Ecto neural progenitor cell (in vitro differentiated cells): ENCODE measurements around the gene FOXO3.

Experiments
- DNase-seq: peaks from one replicate; pipeline ENCODE4 v3.0.0-alpha.2; 2018; ENCODE audit warnings: low spot score

FOXO3 gene

DNA sequence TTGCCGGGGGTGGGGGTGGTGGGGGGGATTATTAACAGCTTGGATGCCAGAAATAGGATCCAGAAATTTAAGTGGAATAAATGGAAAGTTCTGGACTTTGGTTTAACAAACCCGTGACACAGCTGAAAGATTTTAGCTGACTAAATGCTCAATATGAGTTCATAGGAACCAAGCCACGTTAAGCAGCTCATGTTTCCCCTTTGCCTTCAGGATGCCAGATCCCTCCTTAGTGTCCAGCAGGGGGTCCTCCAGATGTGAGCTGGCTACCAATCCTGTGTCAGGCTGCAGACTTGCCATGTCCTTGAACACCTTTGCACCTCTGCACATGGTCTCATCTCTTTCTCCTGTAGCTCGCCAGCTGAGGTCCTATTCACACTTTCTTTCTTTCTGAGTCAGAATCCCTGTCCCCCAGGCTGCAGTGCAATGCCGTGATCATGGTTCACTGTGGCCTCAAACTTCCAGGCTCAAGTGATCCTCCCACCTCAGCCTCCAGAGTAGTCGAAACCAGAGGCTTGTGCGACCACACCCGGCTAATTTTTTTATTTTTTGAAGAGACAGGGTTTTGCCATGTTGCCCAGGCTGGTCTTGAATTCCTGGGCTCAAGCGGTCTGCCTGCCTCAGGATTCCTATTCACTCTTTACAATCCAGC, 154.2 kb downstream of the FOXO3 start:
- DNase-seq: no peak

DNA sequence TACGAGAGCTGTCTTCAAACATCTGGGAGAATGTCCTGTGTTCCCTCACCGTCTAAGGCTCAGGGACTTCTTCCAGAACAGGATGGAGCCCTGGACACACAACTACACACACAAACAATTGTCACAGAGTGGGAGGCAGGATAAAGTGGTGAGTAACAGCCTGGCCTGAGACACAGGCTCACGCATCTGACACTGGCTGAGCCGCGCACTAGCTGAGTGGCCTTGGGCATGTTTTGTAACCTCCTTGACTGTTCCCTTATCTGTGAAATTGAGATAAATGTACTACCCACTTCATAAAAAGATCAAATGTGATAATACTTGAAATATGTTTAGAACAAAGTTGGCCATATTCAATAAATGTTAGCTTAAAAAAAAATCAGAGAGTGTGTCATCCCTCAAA, 155.1 kb downstream of the FOXO3 start:
- no peak for DNase-seq

DNA sequence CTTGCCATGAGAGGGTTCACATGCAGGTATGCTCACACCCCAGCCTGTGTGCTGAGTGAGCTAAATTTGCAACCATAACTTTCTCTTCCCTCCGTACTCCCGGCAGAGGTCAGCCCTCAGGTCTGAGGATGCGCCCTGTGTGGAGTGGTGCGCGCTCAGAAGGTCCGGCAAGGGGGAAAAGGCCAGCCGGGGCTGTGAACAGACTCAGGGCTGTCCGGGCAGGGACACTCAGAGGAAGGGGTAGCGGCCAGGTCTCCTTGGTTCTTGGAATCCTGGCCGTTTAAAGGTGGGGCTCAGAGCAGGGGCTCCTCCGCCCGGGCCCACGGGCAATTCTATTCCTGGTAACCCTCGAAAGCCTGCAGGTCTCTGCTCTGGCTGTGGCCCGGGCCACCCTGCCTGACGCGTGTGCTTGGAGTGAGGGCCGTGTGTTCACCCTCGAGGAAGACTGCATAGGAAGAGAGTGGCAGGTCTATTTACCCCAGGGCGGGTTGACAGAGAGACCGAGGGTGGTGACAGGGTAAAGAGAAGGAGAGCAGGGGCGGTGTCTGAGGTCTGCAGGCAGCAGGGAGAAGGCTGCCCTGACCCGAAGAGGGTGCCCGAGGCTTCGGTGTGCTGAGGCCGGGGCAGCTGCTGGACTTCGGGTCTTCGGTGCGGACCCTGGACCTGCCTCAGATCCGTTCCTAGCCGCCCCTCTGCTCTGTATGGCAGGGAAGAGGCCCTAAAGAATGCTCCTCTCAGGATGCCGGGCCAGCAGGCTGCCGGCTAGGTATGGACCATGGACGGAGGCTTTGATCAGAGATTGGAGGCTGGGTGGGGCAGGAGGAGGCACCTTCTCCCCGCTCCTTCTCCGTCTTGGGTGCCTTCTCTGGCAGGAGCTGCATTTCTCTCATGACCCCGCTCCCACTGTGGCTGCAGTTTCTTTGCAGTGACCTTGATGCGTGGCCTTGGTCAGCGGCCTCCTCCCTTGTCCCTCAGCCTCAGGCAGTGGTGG, 156.4 kb downstream of the FOXO3 start:
- no peak for DNase-seq

DNA sequence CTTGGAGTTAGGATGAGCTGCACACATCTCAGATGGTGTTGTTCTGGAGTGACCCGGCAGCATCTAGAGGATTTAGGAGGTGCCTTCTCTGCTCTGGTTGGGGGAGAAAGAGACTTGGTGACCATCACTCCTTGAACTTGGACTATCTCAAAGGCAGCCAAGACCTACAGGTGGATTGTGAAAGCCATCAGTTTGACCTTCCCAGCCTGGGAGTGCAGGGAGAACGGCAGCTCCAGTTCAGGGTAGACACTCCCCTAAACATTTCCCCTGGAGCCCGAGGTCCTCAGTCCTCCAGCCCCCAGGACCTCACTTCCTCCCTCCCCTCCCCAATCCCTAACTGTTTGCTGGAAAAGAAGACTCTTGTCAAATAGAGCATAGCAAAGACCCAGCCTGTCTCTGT, 158.8 kb downstream of the FOXO3 start:
- no peak for DNase-seq

DNA sequence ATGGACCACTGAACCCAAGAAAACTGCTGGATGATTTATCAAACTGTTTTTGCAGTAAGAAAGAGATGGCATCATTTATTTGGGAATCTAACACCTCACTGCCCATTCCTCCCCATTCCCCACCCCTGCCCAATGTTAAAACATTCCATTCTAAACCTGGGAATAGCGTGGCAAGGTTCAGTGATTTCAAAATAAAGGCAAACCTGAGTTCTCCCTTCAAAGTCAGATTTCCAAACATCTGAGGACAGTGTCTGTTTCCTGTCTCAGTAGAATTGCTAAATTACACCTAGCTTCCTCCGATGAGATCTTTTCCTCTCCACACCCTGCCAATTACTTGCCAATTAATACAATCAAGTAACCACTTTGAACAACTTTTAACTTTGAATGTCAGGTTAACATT, 160.1 kb downstream of the FOXO3 start:
- DNase-seq: no peak

DNA sequence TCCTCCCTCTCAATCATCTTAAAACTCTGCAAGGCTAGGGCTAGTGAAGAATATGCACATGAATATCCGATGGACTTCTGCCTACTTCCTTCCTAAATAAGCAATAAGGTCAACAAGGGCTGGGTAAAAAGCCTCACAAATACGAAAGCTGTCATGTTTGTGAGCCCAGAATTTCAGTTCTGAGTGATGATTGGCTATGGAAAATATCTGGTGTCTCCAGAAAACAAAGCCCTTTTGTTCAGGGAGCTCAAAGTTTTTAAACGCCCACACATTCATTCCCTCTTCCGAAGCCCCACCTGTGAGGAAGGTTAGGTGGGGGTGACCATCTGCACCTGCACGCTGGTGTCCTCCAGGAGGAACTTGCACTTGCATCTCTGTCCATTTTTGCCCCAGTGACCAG, 160.6 kb downstream of the FOXO3 start:
- DNase-seq: no peak

DNA sequence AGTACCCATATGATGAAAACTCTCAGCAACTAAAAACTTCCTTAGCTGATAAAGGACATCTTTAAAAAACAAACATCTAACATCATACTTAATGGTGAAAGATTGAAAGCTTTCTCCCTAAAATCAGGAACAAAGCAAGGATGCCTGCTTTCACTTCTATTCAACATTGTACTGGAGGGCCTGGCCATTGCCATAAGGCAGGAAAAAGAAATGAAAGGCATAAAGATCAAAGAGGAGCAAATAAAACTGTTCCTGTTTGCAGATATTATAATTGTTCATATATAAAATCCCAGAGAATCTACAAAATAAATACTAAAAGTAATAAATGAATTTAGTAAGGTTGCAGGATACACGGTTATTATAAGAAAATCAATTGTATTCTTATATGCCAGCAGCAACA, 162.9 kb downstream of the FOXO3 start:
- DNase-seq: no peak

DNA sequence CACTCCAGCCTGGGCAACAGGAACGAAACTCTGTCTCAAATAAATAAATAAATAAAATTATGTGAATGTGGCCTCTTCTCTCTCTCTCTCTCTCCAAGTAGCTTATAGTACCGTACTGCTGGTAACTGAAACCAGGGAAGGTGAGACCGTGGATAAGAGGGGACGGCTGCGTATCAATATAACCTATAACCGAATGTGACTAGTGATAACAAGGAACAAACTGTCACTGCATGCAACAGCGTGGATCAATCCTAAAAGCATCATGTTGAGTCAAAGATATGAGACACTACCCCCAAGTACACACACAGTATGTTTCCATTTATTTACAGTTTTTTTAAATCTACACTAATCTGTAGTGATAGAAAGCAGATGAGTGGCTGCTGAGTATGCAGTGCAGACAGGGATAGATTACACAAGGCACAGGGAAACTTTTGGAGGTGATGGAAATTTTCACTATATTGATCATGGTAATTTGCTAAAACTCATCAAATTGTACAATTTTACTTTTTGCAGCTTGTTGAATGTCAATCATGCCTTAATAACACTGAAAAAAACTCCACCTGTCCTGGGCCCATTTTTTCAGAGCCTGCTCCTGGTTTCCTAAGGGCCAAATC, 166.1 kb downstream of the FOXO3 start:
- no peak for DNase-seq

DNA sequence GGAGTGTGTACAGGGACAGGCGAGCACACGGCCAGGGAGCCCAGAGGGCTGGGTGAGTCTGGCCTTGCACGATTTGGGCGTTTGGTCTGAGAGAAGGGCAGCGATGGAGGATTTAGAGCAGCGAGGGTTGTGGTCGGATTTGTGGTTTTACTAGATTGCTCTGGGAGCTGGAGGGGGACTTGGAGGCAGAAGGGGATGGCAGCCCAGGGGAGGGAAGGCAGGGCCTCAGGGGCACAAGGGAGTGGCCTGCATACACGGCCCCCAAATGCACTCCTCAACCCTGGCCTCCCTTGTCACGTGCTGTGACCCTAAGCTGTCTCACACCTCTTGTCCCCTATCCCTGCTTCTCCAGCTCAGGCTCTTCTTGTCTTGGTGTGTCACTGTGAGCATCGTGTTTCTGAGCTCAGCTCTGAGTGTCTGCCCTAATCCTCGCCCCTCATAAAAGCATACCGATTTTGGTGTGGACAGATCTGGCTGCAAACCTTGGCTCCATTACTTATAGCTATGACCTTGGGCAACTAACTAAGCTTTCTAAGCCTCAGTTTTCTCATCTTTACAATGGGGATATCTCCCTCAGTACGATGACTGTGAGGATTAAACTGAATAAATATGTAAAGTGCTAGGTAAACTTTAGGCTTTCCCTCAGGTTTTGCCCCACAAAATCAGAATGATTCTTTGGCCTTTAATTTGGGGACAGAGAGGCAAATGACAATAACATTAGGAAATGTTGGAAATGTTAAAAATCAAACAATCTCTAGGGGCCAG, 167.4 kb downstream of the FOXO3 start:
- DNase-seq: no peak

DNA sequence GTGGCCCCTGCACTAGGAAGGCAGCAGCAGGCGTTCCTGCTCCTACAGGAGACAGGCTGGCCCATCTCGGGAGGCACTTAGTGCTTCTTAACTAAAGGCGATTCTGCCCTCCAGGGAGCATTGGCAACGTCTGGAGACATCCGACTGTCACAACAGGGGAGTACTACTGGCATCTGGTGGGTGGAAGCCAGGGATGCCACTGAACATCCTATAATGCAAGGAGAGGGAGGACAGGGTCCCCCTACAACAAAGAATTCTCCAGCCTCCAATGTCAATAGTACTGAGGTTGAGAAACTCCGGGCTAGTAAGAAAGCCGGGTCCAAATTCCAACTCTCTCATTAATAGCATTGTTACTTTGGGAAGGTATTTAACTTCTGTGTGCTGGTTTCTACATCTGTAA, 168.1 kb downstream of the FOXO3 start:
- DNase-seq: no peak

DNA sequence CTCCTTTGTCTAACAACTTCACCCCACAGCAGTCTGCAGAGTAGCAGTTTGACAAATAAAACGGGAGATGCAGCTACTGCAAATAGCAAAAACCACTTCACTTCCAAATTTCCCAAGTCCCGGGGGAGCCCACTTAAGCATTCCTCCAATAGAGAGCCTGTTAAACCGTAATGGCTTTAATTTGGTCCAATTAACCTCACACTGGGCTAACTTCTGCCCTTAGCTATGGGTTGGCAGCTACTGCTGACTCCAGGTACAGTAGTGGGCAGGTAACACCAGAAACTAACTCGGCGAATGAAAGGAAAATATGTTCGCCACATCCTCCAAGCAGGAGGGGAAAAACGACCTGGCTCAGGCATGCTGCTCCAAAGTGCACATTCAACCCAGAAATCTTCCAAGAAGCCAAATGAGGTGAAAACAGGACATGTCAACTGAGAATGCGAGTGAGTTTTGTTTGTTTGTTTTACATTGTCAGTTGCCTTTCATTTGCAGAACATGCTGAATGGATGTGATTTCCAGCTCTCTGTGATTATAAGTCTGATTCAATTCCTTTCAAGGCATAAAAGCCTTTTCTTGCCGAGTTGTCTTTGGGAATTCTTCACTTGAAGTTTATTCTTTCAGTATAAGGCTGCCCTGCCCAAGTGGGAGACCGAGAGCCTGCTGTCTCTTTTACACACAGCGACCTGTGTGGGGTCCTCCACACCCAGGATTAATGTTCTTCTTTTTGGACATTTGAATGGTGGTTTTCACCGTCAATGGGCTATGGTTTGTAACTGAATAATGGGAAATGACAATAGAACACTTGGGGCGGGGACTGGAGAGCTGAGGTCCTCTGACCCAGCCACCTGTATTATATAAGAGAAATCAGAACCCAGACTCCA, 170.2 kb downstream of the FOXO3 start:
- no peak for DNase-seq

DNA sequence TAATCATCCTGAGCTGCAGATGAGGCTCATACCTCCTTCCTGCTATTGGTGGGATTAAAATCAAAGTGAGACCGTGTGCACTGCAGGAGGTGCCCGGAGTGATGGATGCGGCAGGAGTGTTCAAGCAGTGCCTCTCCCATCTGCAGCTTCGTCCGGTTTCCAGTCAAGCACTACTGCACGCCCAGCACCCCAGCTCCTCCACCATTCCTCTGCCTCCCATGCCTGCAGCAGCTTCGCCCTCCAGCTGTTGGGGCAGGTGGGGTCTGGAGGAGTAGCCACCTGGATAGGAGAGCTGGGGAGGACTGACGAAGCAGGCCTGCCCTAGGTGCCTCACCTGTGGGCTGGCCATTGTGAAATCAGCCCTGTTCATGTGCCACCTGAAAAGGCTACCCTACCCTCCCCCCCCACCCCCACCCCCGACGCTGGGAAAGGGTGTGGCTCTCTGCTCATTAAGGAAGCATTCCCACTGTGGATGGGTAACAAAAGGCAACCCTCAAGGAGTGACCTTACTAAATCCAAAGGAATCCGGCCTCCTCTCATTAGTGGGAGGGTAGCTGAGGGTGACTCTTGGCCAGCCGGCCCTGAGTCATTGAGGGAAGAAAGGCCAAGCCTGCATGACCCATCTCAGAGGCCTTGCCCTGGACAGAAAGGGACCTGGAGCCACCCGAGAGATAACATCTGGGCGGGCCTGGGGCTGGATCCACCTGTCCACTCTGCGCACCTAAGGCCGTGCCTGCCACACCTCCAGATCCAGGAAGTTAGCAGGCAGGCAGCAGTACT, 171.6 kb downstream of the FOXO3 start:
- no peak for DNase-seq

DNA sequence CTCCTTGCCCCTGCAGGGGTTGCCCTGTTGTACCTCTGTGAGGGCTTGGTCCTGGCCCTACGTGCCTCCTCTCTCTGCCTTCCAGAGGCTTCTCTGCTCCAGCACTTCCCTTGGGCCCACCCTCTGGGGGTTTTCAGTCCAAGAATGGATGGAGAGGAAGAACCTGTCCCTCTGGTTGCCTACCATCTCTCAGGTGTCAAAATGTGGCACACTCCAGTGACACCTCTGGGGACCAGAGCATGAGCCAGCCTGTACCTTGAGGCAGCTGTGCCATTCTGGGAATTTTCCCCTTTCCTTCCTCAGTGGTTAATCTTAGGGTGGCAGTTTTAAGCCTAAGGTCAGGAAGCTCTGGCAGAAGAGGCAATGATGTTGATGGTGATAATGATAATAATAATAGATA, 172.3 kb downstream of the FOXO3 start:
- no peak for DNase-seq

DNA sequence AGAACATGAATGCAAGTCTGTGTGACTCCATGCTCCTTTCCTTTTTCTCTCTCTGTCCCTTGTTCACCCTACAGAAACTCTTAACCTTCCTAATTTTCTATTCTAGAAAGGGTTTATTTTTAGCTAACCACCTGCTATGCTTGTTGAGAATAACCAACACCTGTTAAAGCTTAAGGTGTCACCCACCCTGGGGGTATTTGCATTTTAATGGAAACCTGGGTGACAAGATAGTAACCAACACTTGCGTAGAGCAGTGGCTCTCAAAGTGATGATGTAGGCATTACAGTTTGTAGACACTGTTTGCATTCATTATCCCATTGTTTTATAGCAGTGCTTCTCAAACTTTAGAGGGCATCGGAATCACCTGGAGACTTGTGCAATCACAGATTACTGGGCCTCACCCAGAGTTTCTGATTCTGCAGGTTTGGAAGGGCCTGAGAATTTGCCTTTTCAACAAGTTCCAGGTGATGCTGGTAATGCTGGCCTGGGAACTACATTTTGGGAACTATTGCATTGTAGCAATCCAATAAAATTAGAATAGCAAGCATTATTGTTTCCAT, 173.1 kb downstream of the FOXO3 start:
- DNase-seq: no peak
